AG04449 (cell line): ENCODE results near the gene KRTAP10-8.
"Not testable (repeated sequence)": the region's sequence is repeated elsewhere in the genome, so short reads cannot be mapped to it uniquely, and the experiment has no call there.

Experiments used
- CTCF ChIA-PET: fragments of 350-600 bp; formaldehyde crosslinking; extraction: SDS; loops from one replicate; lab custom pipeline; 2021; ENCODE audit warnings: antibody characterized with exemption; lab: Yijun Ruan, JAX
- POLR2A ChIA-PET: fragments of 400-600, 350-600 bp; formaldehyde crosslinking; extraction: SDS; loops from one replicate; lab custom pipeline; 2020; ENCODE audit warnings: antibody characterized with exemption, inconsistent platforms; lab: Yijun Ruan, JAX
- DNase-seq: peaks from one replicate; pipeline ENCODE4 v3.0.0-alpha.2; 2010; ENCODE audit warnings: low read depth, low spot score
- H3K4me3 ChIP-seq: 2 replicates; pipeline ENCODE4 v1.5.1; 2011; ENCODE audit warnings: low read depth, mild to moderate bottlenecking, control low read depth, low read length
- TF ChIP-seq, protein P1 (sequence below): IDR thresholded peaks from one replicate; pipeline ENCODE4 v1.5.1; 2011; ENCODE audit warnings: mild to moderate bottlenecking, moderate library complexity, low read length, control low read depth, inconsistent platforms; ENCODE audit not compliant: insufficient read depth; ENCODE audit errors: missing control alignments

The KRTAP10-8 gene

DNA sequence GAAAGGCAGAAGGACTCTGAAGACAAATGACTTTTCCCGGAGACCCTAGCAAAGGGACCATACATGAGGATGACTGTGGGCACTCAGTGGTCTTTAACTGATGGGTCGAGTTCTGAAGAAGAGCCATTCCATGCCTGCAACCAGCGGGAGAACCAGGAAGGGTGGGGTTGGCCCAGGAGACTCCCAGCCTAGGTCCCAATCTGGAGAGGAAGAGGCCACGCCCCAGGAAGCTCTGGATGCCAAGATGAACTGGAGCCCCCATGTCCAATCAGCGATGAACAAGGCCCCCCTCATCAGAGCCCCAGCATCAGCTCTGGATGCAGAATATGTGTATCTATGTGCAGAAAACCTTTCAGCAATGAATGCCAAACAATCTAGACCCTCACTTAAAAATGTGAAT, 28.9 kb downstream of the KRTAP10-8 start:
- TF ChIP-seq, protein P1, sequence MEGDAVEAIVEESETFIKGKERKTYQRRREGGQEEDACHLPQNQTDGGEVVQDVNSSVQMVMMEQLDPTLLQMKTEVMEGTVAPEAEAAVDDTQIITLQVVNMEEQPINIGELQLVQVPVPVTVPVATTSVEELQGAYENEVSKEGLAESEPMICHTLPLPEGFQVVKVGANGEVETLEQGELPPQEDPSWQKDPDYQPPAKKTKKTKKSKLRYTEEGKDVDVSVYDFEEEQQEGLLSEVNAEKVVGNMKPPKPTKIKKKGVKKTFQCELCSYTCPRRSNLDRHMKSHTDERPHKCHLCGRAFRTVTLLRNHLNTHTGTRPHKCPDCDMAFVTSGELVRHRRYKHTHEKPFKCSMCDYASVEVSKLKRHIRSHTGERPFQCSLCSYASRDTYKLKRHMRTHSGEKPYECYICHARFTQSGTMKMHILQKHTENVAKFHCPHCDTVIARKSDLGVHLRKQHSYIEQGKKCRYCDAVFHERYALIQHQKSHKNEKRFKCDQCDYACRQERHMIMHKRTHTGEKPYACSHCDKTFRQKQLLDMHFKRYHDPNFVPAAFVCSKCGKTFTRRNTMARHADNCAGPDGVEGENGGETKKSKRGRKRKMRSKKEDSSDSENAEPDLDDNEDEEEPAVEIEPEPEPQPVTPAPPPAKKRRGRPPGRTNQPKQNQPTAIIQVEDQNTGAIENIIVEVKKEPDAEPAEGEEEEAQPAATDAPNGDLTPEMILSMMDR, result no peak
- DNase-seq, result no peak
- ChIA-PET CTCF (no interaction called here), POLR2A (no interaction called here)
- H3K4me3 ChIP-seq, result no peak overlapping the region

DNA sequence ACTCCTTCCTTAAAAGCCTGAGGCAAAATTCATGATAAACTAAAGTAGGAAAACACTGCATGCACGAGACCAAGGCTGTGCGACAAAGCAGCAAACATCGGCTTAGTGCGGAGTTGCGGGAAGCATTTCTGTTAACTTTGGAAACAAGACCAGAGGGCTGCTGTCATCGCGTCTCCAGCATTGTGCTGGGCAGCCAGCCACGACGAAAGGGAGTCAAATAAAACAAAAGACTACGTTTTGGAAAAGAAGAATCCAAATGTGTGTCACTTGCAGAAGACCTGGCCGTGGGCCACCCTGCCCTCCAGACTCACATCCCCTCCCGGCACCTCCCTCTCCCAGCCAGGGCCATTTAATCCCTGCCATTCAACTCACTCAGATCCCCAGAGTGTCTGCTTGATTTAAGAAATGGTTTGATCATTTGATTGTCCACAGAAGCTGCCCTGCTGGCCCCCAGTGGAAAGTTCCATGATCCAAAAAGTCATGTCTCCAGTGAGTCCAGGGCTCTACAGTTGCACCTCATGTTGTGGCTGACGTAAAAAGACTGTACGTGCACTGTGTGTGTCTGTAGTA, 31.9 kb downstream of the KRTAP10-8 start:
- no peak for DNase-seq
- ChIA-PET POLR2A (no interaction called here), CTCF (no interaction called here)
- TF ChIP-seq, protein P1, result no peak
- H3K4me3 ChIP-seq, result no peak overlapping the region

DNA sequence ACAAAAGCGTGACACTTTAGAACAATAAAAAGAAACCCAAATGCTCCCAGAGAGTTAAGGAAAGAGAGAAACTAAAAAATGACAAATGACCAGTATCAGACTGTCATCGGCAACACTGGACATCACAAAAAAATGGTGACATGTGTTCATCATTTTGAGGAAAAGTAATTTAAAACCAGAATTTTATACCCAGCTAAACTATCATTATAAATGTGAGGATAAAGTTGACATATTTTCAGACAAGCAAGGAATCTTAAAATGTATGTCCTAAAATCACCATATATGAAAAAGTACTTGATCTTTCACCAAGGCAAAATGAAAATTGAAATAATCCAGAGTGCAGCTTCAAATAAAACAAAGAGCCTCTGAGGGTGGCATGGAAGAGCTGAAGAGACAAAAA, 33.0 kb downstream of the KRTAP10-8 start:
- ChIA-PET CTCF (interaction anchor here (0.9 kb wide), 1 partner anchor 11 kb away, joined by 3 read pairs; no protein-coding TSS in a partner anchor), POLR2A (no interaction called here)
- DNase-seq, result no peak
- TF ChIP-seq, protein P1, result no peak
- no peak overlapping the region for H3K4me3 ChIP-seq

DNA sequence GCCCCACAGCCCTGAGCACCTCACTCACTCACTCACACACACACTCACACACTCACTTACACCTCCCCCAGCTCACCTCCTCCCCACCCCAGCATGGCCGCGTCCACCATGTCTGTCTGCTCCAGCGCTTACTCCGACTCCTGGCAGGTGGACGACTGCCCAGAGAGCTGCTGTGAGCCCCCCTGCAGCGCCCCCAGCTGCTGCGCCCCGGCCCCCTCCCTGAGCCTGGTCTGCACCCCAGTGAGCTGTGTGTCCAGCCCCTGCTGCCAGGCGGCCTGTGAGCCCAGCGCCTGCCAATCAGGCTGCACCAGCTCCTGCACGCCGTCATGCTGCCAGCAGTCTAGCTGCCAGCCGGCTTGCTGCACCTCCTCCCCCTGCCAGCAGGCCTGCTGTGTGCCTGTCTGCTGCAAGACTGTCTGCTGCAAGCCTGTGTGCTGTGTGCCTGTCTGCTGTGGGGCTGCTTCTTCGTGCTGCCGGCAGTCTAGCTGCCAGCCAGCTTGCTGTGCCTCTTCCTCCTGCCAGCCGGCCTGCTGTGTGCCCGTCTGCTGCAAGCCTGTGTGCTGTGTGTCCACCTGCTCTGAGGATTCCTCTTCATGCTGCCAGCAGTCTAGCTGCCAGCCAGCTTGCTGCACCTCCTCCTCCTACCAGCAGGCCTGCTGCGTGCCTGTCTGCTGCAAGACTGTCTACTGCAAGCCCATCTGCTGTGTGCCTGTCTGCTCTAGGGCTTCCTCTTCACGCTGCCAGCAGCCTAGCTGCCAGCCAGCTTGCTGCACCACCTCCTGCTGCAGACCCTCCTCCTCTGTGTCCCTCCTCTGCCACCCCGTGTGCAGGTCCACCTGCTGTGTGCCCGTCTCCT, 34.7 kb downstream of the KRTAP10-8 start, which contains the start of gene KRTAP10-11:
Gene KRTAP10-11, plus strand, starts transcription at position 49 of the 856 bp plus-strand sequence. Its CDS starts 45 bp downstream, at position 94.
- CTCF ChIA-PET, POLR2A ChIA-PET, DNase-seq, H3K4me3 ChIP-seq: not testable (repeated sequence)

DNA sequence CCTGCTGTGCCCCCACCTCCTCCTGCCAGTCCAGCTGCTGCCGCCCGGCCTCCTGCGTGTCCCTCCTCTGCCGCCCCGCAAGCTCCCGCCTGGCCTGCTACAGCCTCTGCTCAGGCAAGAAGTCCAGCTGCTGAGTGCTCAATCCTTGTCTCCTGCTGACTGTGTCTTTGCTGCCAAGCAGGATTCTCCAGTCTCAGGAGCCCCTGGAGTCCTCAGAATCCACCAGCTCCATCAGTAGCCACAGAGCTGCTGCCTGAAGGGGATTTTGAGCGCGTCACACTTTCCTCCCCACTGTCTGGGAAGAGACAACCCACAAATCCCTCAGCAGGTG, 35.3 kb downstream of the KRTAP10-8 start:
- CTCF ChIA-PET, result no interaction called here
- no peak overlapping the region for H3K4me3 ChIP-seq
- TF ChIP-seq, protein P1, result no peak
- no peak for DNase-seq
- POLR2A ChIA-PET, result no interaction called here

DNA sequence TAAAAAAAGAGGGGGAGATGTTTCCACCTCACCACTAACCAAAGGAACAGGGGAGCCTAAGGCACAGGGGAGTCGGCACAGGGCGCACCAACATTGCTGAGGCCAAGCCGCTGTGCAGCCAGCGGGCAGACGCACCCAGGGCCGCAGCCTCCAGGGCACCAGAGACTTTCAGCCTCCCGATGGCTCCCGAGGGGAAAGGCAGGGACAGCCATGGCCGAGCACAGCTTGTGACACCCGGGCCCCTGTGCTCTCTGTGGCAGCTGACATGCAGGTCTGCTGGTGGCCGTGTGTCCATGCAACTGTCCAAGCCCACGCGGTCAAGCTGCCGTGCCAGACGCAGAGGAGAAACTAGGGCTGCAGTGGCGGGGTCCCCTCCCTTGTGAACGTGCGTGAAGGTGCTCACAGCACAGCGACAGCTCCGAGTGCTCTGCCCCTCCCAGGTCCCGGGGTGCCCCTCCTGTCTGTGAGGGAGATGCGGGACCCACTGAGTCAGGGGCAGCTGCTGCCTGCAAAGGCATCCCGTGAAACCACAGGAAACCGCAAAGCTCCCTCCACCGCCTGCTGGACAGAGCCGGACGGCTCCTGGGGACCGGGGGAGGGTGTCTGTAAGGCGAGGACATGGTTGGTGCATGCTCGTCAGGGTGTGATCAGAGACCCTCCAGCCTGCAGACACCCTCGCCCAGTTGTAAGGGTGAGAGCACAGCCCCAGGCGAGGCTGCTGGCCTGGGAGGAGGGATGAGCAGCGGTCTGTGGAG, 36.9 kb downstream of the KRTAP10-8 start:
- TF ChIP-seq, protein P1, result no peak
- no peak overlapping the region for H3K4me3 ChIP-seq
- DNase-seq, result no peak
- ChIA-PET POLR2A (no interaction called here), CTCF (no interaction called here)
